DMS 273 (cell line): ENCODE data around the gene ZNF668.

Source experiments
- DNase-seq: peaks from one replicate; lab custom pipeline; 2025; ENCODE audit not compliant: unreplicated experiment; lab: John Stamatoyannopoulos, UW

ZNF668 gene

DNA sequence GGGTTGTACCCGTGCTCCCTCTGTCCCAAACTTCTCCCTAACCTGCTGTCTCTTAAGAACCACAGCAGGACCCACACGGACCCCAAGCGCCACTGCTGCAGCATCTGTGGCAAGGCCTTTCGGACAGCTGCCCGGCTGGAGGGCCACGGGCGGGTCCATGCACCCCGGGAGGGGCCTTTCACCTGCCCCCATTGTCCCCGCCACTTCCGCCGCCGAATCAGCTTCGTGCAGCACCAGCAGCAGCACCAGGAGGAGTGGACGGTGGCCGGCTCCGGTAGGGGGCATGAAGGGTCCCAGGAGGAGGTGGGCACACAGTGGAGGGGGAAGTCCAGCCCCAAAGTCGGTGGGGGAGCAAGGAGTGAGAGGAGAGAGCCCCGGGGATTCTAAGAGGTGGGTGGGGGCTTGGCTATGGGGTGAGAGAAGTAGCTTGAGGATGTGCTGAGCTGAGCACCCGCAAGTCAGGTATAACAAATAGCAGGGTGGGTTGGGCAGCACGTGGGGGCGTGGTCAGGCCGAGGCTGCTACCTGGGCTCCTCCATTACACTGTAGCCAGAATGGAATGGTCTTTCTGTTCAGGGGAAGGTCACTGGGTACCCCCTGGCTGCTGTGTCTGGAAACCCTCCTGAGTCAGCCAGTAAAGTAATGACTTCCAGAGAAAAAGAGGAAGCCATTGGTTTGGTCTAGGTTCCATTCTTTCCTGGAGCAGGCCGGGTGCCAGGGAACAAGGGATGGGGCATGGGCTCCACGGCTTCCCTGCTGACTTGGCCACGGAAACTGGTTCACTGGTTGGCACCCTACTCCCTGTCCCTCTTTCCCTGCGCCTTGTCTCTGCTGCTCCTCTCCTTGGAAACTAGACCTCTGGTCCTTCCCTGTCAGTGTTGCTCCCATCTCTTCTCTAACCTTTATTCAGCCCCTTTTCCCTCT, 7.7 kb upstream of the ZNF668 start:
- no peak for DNase-seq

DNA sequence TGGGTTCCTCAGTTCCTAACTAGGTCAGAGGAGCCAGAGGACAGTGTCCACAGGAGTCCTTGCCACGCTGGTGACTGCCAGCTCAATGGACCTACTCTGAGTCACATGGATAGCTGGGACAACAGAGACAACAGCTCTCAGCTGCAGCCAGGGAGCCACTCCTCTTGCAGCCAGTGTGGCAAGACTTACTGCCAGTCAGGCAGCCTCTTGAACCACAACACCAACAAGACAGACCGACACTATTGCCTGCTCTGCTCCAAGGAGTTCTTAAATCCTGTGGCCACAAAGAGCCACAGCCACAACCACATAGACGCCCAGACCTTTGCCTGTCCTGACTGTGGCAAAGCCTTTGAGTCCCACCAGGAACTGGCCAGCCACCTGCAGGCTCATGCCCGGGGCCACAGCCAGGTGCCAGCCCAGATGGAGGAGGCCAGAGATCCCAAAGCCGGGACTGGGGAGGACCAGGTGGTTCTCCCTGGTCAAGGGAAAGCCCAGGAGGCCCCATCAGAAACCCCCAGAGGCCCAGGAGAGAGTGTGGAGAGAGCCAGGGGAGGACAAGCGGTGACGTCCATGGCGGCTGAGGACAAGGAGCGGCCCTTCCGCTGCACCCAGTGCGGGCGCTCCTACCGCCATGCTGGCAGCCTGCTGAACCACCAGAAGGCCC, 6.8 kb upstream of the ZNF668 start:
- DNase-seq = no peak

DNA sequence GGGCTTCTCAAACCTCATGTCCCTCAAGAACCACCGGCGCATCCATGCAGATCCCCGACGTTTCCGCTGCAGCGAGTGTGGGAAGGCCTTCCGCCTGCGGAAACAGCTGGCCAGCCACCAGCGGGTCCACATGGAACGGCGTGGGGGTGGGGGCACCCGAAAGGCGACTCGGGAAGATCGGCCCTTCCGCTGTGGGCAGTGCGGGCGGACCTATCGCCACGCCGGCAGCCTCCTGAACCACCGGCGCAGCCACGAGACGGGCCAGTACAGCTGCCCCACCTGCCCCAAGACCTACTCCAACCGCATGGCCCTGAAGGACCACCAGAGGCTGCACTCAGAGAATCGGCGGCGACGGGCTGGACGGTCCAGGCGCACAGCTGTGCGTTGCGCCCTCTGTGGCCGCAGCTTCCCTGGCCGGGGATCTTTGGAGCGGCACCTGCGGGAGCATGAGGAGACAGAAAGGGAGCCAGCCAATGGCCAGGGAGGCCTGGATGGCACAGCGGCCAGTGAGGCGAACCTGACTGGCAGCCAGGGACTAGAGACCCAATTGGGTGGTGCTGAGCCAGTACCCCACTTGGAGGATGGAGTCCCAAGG, 6.1 kb upstream of the ZNF668 start:
- no peak for DNase-seq

DNA sequence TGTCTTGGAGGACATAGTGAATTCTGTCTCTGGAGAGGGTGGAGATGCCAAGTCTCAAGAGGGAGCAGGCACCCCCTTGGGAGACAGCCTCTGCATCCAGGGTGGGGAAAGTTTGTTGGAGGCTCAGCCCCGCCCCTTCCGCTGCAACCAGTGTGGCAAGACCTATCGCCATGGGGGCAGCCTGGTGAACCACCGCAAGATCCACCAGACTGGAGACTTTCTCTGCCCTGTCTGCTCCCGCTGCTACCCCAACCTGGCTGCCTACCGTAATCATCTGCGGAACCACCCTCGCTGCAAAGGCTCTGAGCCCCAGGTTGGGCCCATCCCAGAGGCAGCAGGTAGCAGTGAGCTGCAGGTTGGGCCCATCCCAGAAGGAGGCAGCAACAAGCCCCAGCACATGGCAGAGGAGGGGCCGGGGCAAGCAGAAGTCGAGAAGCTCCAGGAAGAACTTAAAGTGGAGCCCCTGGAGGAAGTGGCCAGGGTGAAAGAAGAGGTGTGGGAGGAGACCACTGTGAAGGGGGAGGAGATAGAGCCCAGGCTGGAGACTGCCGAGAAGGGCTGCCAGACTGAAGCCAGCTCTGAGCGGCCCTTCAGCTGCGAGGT, 5.4 kb upstream of the ZNF668 start:
- no peak for DNase-seq

DNA sequence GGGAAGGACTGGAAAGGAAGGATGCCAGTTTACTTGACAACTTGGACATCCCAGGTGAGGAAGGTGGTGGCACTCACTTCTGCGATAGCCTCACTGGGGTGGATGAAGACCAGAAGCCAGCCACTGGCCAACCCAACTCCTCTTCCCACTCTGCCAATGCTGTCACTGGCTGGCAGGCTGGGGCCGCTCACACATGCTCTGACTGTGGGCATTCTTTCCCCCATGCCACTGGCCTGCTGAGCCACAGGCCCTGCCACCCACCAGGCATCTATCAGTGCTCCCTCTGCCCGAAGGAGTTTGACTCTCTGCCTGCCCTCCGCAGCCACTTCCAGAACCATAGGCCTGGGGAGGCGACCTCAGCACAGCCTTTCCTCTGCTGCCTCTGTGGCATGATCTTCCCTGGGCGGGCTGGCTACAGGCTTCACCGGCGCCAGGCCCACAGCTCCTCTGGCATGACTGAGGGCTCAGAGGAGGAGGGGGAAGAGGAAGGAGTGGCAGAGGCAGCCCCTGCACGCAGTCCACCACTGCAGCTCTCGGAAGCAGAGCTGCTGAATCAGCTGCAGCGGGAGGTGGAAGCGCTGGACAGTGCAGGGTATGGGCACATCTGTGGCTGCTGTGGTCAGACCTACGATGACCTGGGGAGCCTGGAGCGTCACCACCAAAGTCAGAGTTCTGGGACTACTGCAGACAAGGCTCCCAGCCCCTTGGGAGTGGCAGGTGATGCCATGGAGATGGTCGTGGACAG, 4.7 kb upstream of the ZNF668 start:
- no peak for DNase-seq

DNA sequence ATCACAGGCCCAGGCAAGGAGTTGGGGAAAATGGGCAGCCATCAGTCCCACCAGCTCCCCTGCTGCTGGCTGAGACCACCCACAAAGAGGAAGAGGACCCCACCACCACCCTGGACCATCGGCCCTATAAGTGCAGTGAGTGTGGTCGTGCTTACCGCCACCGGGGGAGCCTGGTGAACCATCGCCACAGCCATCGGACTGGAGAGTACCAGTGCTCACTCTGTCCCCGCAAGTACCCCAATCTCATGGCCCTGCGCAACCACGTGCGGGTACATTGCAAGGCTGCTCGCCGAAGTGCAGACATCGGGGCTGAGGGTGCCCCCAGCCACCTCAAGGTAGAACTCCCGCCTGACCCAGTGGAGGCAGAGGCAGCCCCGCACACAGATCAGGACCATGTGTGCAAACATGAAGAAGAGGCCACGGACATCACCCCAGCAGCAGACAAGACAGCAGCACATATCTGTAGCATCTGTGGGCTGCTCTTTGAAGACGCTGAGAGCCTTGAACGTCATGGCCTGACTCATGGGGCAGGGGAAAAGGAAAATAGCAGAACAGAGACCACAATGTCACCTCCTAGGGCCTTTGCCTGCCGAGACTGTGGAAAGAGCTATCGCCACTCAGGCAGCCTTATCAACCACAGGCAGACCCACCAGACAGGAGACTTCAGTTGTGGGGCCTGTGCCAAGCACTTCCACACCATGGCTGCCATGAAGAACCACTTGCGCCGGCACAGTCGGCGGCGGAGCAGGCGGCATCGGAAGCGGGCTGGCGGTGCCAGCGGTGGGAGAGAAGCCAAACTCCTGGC, 3.8 kb upstream of the ZNF668 start:
- no peak for DNase-seq

DNA sequence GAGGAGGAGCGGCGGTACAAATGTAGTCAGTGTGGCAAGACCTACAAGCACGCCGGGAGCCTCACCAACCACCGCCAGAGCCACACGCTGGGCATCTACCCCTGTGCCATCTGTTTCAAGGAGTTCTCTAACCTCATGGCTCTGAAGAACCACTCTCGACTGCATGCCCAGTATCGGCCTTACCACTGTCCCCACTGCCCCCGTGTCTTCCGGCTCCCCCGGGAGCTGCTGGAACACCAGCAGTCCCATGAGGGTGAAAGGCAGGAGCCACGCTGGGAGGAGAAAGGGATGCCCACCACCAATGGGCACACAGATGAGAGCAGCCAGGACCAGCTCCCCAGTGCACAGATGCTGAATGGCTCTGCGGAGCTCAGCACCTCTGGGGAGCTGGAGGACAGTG, 3.0 kb upstream of the ZNF668 start:
- DNase-seq = no peak

DNA sequence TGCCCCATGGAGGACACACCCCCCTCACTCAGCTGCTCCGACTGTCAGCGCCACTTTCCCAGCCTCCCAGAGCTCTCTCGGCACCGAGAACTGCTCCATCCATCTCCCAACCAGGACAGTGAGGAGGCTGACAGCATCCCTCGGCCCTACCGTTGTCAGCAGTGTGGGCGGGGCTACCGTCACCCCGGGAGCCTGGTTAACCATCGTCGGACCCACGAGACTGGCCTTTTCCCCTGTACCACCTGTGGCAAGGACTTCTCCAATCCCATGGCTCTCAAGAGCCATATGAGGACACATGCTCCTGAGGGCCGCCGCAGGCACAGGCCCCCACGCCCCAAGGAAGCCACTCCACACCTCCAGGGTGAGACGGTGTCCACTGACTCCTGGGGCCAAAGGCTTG, 2.3 kb upstream of the ZNF668 start:
- DNase-seq = no peak

DNA sequence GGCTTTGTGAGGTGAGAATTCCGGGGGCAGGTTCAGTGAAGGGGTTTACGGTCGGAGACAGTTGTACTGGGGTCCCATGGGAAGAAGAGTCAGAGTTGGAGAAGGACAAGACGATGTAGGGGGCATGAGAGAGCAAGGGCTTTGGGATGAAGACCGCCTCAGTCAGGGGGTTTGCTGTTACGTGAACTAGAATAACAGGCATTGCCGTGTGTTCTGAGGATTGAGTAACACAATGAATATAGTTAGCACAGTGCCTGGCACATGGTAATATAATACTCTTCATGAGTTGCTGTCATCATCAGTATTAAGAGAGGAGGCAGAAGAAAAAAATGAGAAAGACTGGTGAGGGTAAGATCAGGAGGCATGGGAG, 759 bp upstream of the ZNF668 start:
- no peak for DNase-seq

DNA sequence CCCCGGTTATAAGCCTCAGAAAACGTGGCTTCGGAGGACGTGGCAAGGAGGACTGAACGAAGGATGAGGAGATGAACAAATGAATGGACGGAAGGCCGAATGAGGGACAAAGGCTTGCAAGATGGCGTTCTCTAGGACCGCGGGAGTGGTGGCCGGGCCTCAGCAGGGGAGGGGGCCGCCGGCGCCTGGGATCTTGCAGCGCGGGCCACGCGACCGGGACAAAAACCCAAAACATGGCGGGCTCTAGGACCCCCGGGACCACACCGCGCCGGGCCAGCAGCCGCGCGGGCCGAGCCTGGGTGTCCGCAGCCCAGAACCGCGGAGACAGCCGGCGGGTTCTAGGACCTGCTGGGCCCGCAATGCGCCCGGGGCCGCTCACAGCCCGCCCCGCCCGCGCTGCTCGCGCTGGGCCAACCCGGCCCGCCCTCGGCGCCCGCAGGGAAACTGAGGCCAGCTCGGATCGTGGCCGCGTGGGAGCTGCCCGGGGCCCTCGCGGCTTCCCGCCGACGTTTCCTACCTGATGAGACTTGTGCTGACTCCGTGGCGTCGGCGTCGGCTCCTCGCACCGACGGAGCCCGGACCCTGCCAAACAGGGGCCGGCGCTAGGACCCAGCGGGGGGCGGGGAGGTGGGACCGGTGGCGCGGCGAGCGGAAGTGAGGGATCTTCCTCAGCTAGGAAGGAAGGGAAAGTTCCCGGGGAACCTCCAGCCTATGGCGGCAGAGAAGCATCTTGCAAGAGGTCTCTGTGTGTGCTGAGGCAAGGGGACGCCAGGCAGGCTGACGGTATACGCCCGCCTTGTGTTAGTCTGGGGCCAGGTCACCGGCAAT, 684 bp downstream of the ZNF668 start:
- DNase-seq = peak; percentile 97

DNA sequence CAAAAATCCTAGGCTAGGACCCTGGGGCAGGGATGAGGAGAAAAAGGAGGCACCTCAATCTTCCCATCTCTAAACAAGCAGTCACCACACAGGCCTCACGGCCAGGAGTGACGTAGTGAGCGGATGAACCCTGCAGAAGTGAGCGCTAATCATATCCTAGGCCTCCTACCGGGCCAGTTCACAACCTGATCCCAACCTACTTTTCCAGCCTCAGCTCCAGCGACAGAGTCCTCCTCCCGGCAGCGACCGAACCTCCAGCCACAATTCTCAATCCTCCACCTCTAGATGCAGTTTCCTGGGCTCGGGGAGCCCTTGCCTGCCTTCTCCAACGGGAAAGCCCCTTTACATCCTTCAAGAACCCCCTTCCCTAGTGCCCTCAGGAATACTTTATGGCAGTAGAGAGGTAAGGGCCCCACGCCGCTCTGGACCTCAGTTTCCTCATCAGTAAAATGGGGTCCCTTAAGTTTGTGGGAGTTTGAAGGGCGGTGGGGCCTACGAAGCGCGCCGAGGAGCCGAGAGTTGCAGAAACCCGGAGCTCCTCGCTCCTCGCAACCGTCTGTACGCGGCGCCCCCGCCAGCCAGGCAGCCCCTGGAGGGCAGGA, 1.4 kb downstream of the ZNF668 start:
- peak; percentile 66 for DNase-seq

DNA sequence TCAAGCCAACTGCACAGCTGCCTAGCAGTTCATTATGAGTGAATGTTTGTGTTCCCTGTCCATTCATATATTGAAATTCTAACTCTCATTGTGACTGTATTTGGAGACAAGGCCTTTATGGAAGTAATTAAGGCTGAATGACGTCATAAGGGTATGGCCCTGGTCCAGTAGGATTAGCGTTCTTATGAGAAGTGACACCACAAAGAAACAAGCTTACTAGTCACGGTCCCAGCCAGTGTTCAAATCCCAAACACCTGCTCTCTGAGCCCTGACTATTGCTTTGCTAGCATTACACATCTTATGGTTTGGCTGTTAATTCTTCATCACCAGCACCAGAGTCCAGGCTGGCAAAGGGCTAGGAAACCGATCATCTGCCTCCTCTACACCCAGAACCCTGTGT, 2.2 kb downstream of the ZNF668 start:
- DNase-seq = peak; percentile 60

DNA sequence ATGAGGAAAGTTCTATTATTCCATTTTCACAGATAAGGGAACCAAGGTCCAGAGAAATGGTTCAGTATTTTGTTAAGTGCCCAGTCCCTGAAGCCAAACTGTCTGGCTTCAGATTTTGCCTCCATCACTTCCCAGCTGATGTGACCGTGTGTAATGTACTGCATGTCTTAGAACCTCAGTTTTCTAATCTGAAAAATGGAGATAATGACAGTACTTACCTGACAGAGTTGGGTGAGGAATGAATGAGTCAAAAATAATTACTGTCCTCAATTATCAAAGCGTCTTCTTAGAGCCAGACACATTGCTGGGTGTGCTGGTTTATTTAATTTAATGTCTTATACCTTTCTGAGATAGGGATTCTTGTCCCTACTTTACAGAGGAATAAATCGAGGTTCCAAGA, 6.7 kb downstream of the ZNF668 start:
- no peak for DNase-seq

DNA sequence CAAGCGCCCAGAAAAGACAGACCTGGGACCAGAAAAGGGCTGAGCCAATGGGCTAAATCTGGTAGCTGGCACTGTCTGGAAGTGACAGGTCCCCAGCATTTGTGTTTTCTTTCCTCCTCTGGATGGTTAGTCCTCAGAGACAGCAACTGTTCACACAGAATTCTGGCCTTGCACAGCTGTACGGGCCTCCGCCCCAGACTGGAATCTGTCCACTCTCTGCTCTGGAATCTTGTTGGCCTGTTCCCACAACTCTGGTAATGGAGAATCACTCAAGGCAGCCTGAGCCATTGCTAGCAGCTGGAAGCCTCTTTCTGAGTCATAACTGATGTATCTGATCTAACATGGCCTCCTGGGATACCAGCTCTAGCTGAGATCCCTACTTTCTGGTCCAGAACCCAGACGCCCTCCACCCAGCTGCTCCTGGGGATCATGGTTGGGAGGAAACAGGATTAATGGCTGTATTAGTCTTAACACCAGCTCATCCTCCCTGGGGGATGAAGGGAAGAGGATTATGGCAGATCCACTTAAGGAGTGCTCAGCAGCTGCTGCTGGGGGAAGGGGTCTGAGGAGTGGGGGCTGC, 9.1 kb downstream of the ZNF668 start:
- no peak for DNase-seq

DNA sequence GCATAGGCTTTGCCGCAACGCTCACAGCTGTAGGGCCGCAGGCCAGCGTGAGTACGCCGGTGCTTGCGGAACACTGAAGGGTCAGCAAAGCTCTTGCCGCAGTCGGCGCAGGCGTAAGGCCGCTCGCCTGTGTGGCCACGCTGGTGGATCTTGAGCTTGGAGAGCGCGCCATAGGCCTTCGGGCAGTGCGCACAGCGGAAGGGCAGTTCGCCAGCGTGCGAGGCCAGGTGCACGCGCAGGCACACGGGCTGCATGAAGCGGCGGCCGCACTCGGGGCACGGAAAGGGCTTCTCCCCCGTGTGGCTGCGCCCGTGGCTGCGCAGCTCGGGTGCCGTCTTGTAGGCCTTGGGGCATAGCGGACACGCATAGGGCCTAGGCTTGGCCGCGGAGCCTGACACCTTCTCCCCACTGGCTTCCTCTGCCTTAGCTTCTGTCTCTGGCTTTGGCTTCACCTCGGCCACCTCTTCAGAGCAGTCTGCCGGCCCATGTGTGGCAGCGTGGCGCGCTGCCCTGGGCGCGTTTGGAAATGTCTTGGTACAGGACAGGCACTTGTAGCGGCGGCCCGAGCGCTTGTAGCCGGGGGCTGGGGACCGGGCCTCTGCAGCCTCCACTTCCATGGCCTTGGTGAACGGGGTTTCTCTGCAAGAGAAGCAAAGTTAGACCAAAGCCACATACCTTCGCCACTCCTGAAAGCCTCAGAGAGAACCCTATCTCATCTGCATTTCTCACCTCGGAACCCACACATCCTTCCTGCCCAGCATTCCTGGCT, 10.0 kb downstream of the ZNF668 start:
- DNase-seq = no peak

DNA sequence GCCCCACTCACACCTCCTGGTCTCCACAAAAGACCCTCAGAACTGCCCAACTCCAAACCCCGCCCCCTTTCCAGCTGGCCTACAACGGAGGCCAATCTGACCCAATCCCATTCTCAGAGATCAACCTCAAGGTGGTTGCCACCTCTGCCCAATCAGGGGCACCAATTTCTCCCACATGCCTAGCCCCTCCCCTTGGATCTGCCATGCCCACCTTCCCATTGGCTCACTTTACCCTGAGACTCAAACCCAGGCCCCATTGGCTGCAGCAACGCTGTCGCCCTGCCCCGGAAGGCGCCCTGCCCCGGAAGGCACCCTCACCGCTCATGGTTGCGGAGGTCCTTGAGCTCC, 10.6 kb downstream of the ZNF668 start:
- DNase-seq = no peak

DNA sequence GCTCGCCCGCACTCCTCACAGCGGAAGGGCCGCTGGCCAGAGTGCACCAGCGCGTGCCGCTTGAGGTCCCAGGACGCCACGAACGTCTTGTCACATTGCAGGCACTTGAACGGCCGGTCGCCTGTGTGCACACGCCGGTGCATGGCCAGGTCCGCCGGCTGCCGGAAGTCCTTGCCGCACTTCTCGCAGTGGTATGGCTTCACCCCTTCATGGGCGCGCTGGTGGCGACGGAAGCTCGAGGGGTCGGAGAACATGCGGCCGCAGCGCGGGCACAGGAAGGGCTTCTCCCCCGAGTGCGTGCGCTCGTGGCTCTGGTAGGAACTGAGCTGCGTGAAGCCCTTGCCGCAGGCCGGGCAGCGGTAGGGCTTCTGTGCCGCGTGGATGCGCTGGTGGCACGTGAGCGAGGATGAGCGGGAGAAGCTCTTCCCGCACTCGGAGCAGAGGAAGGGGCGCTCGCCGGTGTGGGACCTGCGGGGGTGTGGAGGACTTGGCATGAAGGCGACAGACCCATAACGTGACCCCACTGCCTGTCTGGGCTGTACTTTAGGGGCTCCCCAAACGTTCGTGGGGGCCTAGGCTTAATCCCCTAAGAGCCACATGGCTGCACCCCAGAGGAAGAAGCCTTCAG, 12.1 kb downstream of the ZNF668 start:
- no peak for DNase-seq
